Jurkat, Clone E6-1 (cell line): ENCODE measurements around the gene TYW1B.
"Not testable (repeated sequence)": the region's sequence is repeated elsewhere in the genome, so short reads cannot be mapped to it uniquely, and the experiment has no call there.

Experiments
- DNase-seq: peaks from one replicate; pipeline ENCODE4 v3.0.0-alpha.2; 2011; ENCODE audit warnings: low read depth, low spot score
- H3K4me3 ChIP-seq: 2 replicates; pipeline ENCODE4 v1.5.1; 2011; ENCODE audit warnings: mild to moderate bottlenecking, low read length, control low read depth, moderate library complexity

TYW1B gene

GRCh38 chr7:72648574-72648973 is 179.4 kb downstream of the TYW1B start:
- DNase-seq: peak; percentile 29

DNA sequence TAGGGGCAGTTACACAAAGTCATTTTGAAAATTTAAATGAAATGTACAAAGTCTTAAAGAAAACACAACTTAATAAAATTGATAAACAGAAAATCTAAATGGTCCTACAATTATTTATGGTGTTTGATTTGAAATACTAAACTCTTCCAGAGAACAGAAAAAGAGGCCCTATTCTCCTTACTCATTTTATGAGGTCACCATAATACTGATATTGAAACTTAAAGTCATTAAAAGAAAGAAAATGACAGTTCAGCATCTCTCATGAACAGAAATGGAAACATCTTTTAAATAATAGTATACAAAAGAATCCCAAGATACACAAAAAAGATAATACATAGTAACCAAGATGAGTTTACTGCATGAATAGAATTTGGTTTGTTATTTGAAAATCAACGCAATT is 184.3 kb downstream of the TYW1B start:
- H3K4me3 ChIP-seq, DNase-seq: not testable (repeated sequence)

More at GRCh38 chr7:72648574-72648973, 179.4 kb downstream of the TYW1B start:
- H3K4me3 ChIP-seq: not testable (repeated sequence)

GRCh38 chr7:72641485-72642248 is 186.3 kb downstream of the TYW1B start:
- DNase-seq, H3K4me3 ChIP-seq: not testable (repeated sequence)

GRCh38 chr7:72640740-72641139 is 187.3 kb downstream of the TYW1B start:
- DNase-seq, H3K4me3 ChIP-seq: not testable (repeated sequence)

GRCh38 chr7:72635273-72635908 is 192.6 kb downstream of the TYW1B start:
- not testable (repeated sequence) for DNase-seq, H3K4me3 ChIP-seq

GRCh38 chr7:72632765-72633292 is 195.2 kb downstream of the TYW1B start:
- not testable (repeated sequence) for H3K4me3 ChIP-seq, DNase-seq

GRCh38 chr7:72628375-72628774 is 199.6 kb downstream of the TYW1B start:
- not testable (repeated sequence) for DNase-seq, H3K4me3 ChIP-seq

DNA sequence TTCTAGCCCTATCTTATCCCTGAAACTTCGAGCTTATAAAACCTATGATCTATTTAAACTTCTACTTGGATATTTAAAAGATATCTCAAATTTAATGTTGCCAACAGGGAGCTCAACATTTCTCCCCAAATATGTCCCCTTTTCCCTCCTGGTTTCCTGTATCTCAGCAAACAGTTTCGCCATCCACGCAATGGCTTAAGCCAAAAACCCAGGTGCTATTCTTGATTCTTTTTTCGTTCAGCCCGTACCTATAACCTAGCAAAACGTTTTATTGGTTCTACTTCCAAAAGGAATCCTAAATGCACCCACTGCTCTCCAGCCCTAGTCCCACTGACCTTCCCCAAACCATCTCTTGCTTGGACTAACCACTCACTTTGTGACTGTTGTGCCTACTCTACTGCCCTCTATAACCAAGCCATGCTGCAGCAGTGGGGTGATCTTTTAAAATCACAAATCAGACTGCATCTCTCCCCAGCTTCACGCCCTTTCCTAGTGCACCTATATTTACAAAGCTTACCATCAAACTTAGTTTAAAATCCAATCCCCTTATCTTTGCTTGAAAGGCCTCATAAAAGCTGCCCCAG is 201.5 kb downstream of the TYW1B start:
- not testable (repeated sequence) for DNase-seq, H3K4me3 ChIP-seq

GRCh38 chr7:72625721-72626423 is 202.1 kb downstream of the TYW1B start:
- H3K4me3 ChIP-seq, DNase-seq: not testable (repeated sequence)

DNA sequence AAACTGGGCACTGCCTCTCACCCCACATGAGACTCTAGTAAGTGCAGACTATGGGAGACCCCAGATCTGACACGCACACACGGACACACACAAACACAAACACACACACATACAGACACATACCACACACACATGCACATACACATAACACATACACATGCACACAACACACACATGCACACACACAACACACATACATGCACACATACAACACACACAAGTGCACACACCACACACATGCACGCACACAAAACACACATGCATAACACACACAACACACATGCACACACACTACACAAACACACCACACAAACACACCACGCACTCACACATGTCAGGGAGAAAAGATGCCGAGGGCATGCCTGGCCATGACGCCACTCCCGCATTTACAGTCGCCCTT is 205.5 kb downstream of the TYW1B start:
- no peak overlapping the region for H3K4me3 ChIP-seq
- DNase-seq: no peak

GRCh38 chr7:72621761-72622187 is 206.2 kb downstream of the TYW1B start:
- not testable (repeated sequence) for H3K4me3 ChIP-seq, DNase-seq

- not testable (repeated sequence) for DNase-seq
Observed at GRCh38 chr7:72620923-72621322, 207.1 kb downstream of the TYW1B start.

DNA sequence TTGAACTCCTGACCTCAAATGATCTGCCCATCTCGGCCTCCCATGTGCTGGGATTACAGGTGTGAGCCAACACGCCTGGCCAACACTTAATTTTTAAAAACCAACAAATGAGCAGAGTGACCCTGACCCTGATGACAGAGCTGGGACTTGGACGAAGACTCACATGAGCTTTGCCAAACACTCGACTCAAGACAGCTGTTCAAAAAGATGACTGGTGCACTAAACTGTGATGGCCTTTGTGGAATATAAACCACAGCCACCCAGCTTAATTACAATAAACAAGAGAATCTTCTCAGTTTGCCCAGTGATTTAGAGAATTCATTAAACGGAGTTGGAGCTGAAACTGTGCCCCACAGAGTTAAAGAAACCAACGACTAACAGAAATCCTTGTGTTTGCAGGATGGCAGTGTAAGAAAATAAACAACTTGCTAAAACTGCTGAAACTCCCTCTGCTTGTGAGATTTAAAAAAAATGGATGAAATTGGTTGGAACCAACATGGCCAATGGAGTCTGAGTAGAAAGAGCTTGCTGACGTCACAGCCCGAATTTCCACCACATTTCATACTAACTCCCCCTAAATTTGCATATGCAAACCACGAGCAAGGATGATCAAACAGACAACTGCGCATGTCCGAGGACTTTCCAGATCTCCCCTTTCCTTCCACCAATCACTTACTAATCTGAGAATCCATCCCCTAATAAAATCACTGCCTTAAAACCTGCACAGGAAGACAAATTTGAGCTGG is 209.4 kb downstream of the TYW1B start:
- not testable (repeated sequence) for H3K4me3 ChIP-seq, DNase-seq

More at GRCh38 chr7:72620923-72621322, 207.1 kb downstream of the TYW1B start:
- H3K4me3 ChIP-seq: not testable (repeated sequence)

DNA sequence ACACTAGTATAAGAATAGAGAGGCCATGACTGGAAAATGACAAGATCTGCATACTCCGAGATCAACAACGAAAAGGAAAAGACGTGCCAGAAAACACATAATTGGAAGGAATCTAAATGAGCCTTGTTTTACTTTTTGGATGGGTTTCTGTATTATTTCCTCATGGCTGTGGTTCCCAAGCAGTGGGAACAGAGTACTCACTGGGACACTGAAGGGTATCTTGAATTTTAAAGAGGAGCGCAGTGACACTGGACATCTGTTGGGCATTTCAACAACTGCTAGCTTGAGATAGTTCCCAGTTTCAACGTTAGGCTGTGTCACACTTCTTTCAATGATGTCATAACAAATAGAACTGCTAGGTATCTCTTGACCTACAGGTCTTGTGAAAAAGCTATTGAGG is 218.2 kb downstream of the TYW1B start:
- DNase-seq, H3K4me3 ChIP-seq: not testable (repeated sequence)

DNA sequence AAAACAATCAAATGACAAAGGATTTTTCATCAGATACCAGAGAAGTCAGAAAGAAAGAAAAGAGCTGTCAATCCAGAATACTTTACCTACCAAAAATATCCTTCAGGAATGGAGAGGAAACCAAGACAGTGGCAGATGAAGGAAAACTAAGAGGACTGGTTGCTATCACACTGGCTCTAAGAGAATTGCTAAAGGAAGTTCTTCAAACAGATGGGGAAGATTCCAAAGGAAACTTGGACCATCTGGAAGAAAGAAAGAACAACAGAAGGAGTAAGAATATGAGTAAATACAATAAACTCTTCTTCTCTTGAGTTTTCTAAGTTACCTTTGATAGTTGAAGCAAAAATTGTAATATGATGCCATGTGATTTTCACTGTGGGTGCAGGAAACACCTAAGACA is 220.0 kb downstream of the TYW1B start:
- H3K4me3 ChIP-seq: not testable (repeated sequence)

GRCh38 chr7:72605863-72606431 is 222.1 kb downstream of the TYW1B start:
- not testable (repeated sequence) for DNase-seq, H3K4me3 ChIP-seq

More for the DNA sequence above, 220.0 kb downstream of the TYW1B start:
- not testable (repeated sequence) for DNase-seq

GRCh38 chr7:72604771-72605611 is 223.0 kb downstream of the TYW1B start:
- not testable (repeated sequence) for H3K4me3 ChIP-seq, DNase-seq
